Liver (tissue), 3 donors: Measurements from ENCODE around the gene APOL3.

ENCODE experiments used
- EGR1 ChIP-seq, 2 donors: IDR thresholded peaks; 2 replicates each; pipeline ENCODE4 v1.6.1; 2016 to 2018; ENCODE audit warnings: antibody characterized with exemption in 2 of 2, low read depth in 2 of 2
- GABPA ChIP-seq, 2 donors: IDR thresholded peaks in 1 of 2; conservative IDR thresholded peaks in 1 of 2; 2 replicates each; pipeline ENCODE4 v1.6.1; 2016; ENCODE audit warnings: antibody characterized with exemption in 2 of 2, mild to moderate bottlenecking in 1 of 2, moderate library complexity in 1 of 2
- JUND ChIP-seq, 2 donors: IDR thresholded peaks; 2 replicates each; pipeline ENCODE4 v1.6.1; 2016; ENCODE audit warnings: antibody characterized with exemption in 2 of 2
- TAF1 ChIP-seq: conservative IDR thresholded peaks from 2 replicates; pipeline ENCODE4 v1.6.1; 2016; ENCODE audit warnings: antibody characterized with exemption, mild to moderate bottlenecking
- TF ChIP-seq, protein P1 (sequence below): fragments of 150-350 bp; IDR thresholded peaks from 2 replicates; pipeline ENCODE4 v1.5.1; 2017; ENCODE audit warnings: improper control_type of control experiment, low read depth, low read length; ENCODE audit not compliant: missing input control
- TF ChIP-seq, protein P2 (sequence below): IDR thresholded peaks from 2 replicates; pipeline ENCODE4 v1.6.1; 2016; ENCODE audit warnings: antibody characterized with exemption
- TF ChIP-seq, protein P3 (sequence below): IDR thresholded peaks from 2 replicates; pipeline ENCODE4 v1.6.1; 2016; ENCODE audit warnings: antibody characterized with exemption
- TF ChIP-seq, protein P4 (sequence below): IDR thresholded peaks from 2 replicates; pipeline ENCODE4 v1.6.1; 2016; ENCODE audit warnings: antibody characterized with exemption
- TF ChIP-seq, protein P5 (sequence below): IDR thresholded peaks from 2 replicates; pipeline ENCODE4 v1.6.1; 2016; ENCODE audit warnings: antibody characterized with exemption, mild to moderate bottlenecking
- donor health status: healthy.
- donor health status: healthy.

DNA sequence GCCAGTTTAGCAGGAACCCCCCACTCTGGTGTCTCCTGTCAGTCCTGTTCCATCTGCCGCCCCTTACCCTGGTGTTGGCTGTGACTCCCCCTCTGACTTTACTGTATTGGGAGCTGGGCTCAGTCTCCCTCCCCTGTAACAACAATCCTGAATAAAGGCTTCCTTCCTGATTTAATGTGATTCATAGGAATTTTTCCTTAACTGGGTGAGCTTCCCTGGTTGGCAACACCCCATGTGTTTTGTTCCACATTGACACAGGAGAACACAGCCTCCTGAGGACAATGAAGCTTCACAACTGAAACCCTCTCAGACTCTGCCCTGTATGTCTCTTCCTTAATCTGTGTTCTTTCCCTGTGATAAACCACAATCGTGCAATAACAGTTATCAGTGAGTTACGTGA is 32.6 kb upstream of the APOL3 start:
- TF ChIP-seq, protein P1, sequence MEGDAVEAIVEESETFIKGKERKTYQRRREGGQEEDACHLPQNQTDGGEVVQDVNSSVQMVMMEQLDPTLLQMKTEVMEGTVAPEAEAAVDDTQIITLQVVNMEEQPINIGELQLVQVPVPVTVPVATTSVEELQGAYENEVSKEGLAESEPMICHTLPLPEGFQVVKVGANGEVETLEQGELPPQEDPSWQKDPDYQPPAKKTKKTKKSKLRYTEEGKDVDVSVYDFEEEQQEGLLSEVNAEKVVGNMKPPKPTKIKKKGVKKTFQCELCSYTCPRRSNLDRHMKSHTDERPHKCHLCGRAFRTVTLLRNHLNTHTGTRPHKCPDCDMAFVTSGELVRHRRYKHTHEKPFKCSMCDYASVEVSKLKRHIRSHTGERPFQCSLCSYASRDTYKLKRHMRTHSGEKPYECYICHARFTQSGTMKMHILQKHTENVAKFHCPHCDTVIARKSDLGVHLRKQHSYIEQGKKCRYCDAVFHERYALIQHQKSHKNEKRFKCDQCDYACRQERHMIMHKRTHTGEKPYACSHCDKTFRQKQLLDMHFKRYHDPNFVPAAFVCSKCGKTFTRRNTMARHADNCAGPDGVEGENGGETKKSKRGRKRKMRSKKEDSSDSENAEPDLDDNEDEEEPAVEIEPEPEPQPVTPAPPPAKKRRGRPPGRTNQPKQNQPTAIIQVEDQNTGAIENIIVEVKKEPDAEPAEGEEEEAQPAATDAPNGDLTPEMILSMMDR = no peak
- TF ChIP-seq, protein P2, sequence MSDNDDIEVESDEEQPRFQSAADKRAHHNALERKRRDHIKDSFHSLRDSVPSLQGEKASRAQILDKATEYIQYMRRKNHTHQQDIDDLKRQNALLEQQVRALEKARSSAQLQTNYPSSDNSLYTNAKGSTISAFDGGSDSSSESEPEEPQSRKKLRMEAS = no peak
- TF ChIP-seq, protein P3, sequence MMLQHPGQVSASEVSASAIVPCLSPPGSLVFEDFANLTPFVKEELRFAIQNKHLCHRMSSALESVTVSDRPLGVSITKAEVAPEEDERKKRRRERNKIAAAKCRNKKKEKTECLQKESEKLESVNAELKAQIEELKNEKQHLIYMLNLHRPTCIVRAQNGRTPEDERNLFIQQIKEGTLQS = no peak
- TF ChIP-seq TAF1 = no peak
- no peak for TF ChIP-seq GABPA (IDR thresholded peaks at IDR 0.05 in 1 of 2, conservative IDR thresholded peaks at IDR 0.05 in 1 of 2)
- TF ChIP-seq JUND (IDR thresholded peaks at IDR 0.05) = no peak
- TF ChIP-seq, protein P4, sequence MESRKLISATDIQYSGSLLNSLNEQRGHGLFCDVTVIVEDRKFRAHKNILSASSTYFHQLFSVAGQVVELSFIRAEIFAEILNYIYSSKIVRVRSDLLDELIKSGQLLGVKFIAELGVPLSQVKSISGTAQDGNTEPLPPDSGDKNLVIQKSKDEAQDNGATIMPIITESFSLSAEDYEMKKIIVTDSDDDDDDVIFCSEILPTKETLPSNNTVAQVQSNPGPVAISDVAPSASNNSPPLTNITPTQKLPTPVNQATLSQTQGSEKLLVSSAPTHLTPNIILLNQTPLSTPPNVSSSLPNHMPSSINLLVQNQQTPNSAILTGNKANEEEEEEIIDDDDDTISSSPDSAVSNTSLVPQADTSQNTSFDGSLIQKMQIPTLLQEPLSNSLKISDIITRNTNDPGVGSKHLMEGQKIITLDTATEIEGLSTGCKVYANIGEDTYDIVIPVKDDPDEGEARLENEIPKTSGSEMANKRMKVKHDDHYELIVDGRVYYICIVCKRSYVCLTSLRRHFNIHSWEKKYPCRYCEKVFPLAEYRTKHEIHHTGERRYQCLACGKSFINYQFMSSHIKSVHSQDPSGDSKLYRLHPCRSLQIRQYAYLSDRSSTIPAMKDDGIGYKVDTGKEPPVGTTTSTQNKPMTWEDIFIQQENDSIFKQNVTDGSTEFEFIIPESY = no peak
- TF ChIP-seq, protein P5, sequence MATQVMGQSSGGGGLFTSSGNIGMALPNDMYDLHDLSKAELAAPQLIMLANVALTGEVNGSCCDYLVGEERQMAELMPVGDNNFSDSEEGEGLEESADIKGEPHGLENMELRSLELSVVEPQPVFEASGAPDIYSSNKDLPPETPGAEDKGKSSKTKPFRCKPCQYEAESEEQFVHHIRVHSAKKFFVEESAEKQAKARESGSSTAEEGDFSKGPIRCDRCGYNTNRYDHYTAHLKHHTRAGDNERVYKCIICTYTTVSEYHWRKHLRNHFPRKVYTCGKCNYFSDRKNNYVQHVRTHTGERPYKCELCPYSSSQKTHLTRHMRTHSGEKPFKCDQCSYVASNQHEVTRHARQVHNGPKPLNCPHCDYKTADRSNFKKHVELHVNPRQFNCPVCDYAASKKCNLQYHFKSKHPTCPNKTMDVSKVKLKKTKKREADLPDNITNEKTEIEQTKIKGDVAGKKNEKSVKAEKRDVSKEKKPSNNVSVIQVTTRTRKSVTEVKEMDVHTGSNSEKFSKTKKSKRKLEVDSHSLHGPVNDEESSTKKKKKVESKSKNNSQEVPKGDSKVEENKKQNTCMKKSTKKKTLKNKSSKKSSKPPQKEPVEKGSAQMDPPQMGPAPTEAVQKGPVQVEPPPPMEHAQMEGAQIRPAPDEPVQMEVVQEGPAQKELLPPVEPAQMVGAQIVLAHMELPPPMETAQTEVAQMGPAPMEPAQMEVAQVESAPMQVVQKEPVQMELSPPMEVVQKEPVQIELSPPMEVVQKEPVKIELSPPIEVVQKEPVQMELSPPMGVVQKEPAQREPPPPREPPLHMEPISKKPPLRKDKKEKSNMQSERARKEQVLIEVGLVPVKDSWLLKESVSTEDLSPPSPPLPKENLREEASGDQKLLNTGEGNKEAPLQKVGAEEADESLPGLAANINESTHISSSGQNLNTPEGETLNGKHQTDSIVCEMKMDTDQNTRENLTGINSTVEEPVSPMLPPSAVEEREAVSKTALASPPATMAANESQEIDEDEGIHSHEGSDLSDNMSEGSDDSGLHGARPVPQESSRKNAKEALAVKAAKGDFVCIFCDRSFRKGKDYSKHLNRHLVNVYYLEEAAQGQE = no peak
- no peak for TF ChIP-seq EGR1 (IDR thresholded peaks at IDR 0.05; ENCODE audit: low read depth in 2 of 2)
